SK-N-MC (cell line): ENCODE results near the gene DHPS.
"Not testable (repeated sequence)": the region's sequence is repeated elsewhere in the genome, so short reads cannot be mapped to it uniquely, and the experiment has no call there.

Source experiments
- DNase-seq: peaks from one replicate; pipeline ENCODE4 v3.0.0-alpha.2; 2011; ENCODE audit warnings: low read depth, low spot score
- H3K27ac ChIP-seq: fragments of 200-600 bp; sonication (generic); 2 replicates; pipeline ENCODE4 v1.5.1; 2016; ENCODE audit warnings: mixed run types
- H3K36me3 ChIP-seq: fragments of 200-600 bp; sonication (generic); 2 replicates; pipeline ENCODE4 v1.6.1; 2017; ENCODE audit warnings: antibody characterized with exemption, low read length, mixed read lengths; ENCODE audit not compliant: insufficient read depth
- H3K4me3 ChIP-seq: fragments of 200-600 bp; sonication (generic); 2 replicates; pipeline ENCODE4 v1.5.1; 2016
- H3K9ac ChIP-seq: fragments of 200-600 bp; sonication (generic); 2 replicates; pipeline ENCODE4 v1.8.0; 2017; ENCODE audit warnings: mixed run types, mixed read lengths; ENCODE audit not compliant: insufficient read length
- H3K9me3 ChIP-seq: fragments of 200-600 bp; sonication (generic); 2 replicates; pipeline ENCODE4 v1.6.1; 2017; ENCODE audit warnings: low read depth, mild to moderate bottlenecking, antibody characterized with exemption, low read length, moderate library complexity, mixed read lengths
- EZH2 ChIP-seq: fragments of 200-600 bp; sonication (generic); IDR thresholded peaks from one replicate; pipeline ENCODE4 v1.6.1; 2017; ENCODE audit warnings: antibody characterized with exemption
- FOXP2 ChIP-seq: optimal IDR thresholded peaks from 2 replicates; pipeline ENCODE3; 2011; ENCODE audit warnings: mild to moderate bottlenecking, moderate library complexity; ENCODE audit not compliant: insufficient read depth; ENCODE audit errors: extremely low read length, control extremely low read depth
- POLR2AphosphoS5 ChIP-seq: IDR thresholded peaks from 2 replicates; pipeline ENCODE4 v1.6.1; 2012; ENCODE audit warnings: mild to moderate bottlenecking, low read depth, low read length, borderline replicate concordance

DHPS gene

DNA sequence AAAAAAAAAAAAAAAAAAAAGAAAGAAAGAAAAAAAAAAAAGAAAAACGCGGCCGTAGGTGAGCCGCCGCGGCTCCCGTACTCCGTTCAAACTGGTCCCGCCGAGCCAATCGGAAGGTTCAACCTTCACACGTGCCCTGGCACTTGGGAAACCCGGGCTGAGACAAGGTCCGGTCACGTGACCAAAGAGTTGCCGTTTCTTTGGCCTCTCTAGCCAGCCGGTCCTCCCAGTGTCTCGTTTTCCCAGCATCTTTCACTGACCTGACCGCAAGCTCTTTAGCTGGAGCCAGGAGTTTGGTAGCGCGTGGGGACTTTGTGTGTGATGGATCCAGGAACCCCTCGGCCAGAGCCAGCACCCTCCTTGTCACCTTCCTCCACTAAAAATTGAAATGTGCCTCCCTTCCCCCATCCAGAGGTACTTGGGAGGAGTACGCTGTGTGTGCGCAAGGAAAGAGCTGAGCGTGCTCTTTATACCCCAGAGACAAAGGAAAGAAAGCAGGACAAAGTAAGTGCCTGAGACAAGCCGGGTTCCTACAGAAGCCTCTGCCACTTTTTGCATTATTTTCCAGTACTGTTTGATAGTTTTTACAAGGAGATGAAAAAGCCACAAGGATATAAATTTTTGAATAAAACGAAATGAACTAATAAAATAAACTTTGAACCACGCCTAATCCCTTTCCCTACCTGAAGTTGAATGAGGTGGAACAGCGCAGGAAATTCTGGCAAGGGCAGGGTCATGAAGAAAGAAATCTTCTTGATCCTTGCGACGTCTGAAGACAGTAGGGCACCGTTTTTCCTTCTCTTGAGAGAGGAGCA is 41.1 kb upstream of the DHPS start:
- H3K9ac ChIP-seq, result peak overlapping the region; percentile 100
- peak overlapping the region; percentile 97 for H3K4me3 ChIP-seq
- peak; percentile 97 for DNase-seq
- TF ChIP-seq EZH2, result no peak
- TF ChIP-seq POLR2AphosphoS5, result peak; percentile 91
- peaks cover 29% of the 10 kb centered on the region for H3K36me3 ChIP-seq
- H3K9me3 ChIP-seq, result no peaks in the 10 kb centered on the region
- peak overlapping the region; percentile 92 for H3K27ac ChIP-seq

DNA sequence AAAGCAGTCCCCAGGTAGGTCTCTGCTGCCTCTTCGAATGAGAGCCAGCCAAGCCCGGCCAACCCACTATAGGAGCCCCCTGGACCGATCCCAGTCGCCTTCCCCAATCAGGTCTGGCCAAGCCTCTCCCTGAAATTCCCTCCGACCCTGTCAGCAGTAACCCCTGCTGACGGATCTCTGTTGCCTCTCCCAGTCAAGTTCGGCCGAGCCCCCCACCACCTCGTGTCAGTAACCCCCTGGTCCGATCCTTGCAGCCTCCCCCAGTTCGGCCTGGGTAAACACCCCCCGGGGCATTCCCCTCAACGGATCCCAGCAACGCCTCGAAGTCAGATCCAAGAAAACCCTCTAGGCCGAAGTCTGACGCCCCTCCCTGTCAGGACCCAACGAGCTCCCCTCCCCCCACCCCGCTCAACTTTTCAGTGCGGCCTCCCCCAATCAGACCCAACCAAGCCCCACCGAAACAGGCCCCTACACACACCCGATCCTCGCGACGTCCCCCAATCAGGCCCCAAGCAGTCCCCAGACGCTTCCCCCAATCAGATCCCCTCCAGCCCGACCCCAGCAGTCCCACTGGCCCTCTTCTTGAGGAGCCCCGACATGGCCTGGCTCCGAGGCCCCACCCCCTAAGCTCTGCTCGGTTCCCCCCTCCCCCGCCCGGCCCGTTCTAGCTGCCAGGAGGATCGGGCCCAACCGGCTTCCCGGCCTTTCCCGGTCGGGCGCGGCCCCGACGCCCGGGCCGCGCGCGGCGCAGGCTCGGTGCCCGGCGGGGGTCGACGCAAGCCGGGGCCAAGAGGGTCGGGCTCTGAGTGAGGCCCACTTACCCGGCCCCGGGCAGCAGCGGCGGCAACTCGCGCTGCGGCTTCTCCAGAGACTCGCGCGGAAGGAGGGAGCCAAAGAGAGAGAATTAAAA is 40.2 kb upstream of the DHPS start:
- no peak for DNase-seq
- H3K27ac ChIP-seq, result peak overlapping the region; percentile 92
- no peak for TF ChIP-seq FOXP2
- TF ChIP-seq POLR2AphosphoS5, result peak; percentile 48; the same call in 1 of the 2 replicates

DNA sequence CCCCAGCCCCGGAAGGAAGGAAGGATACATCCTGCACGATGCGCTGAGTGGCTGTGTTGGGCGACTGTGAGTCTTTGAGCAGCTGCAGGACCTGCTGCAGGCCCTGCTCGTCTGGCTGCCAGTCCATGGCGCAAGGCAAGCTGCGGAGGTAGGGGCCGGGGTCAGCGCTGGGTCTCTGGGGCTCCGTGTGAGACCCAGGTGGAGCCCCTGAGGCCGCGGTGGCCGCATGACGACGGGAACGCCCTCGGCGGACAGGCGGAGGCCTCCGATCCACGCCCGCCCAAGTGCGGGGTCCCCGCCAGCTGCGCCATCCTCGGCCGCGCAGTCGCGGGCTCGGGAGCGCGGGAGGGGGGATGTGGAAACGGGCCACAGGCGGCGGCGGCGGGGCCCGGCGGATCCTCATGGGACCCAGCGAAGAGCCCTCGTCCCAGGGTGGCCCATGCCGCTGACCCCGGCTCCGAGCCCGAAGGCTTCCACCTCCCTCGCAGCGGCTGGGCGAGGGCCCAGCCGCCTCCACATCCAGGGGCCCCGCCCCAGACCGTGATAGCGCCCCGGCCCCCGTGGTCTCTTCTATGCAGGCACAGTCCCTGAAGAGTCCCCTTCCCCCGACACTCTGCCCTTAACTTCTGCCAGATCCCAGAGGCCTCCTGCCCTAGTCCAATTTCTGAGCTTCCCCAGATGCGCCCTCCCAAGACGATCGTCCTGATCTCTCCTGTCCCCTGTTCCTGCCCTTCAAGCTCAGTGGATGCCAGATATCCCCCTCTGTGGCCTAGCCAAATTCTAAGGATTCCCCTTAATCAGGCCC is 39.4 kb upstream of the DHPS start:
- peak overlapping the region; percentile 97 for H3K4me3 ChIP-seq
- TF ChIP-seq EZH2 (no peak), POLR2AphosphoS5 (no peak), FOXP2 (no peak)
- H3K36me3 ChIP-seq, result peaks cover 44% of the 10 kb centered on the region
- H3K9ac ChIP-seq, result peak overlapping the region; percentile 100
- no peak for DNase-seq
- H3K27ac ChIP-seq, result peak overlapping the region; percentile 92
- H3K9me3 ChIP-seq, result no peaks in the 10 kb centered on the region

More for the DNA sequence above, 40.2 kb upstream of the DHPS start:
- Histone ChIP-seq H3K36me3 (peaks cover 35% of the 10 kb centered on the region), H3K9ac (peak overlapping the region; percentile 100), H3K4me3 (peak overlapping the region; percentile 97), H3K9me3 (no peaks in the 10 kb centered on the region)

DNA sequence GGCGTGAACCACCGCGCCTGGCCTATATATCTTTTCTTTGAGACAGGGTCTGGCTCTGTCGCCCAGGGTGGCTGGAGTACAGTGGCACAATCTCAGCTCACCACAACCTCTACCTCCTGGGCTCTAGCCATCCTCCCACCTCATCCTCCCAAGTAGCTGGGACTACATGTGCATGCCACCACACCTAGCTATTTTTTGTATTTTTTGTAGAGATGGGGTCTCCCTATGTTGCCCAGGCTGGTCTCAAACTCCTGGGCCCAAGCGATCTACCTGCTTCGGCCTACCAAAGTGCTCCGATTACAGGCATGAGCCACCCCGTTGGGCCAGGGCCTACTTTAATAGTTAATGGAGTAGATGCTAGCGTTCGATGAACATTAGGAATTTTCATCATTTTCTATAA is 38.6 kb upstream of the DHPS start:
- no peak for DNase-seq
- Histone ChIP-seq H3K27ac (no peak overlapping the region), H3K9ac (no peak overlapping the region), H3K36me3 (peaks cover 52% of the 10 kb centered on the region), H3K4me3 (peak overlapping the region; percentile 97), H3K9me3 (no peaks in the 10 kb centered on the region)
- TF ChIP-seq FOXP2 (no peak), POLR2AphosphoS5 (no peak), EZH2 (no peak)

DNA sequence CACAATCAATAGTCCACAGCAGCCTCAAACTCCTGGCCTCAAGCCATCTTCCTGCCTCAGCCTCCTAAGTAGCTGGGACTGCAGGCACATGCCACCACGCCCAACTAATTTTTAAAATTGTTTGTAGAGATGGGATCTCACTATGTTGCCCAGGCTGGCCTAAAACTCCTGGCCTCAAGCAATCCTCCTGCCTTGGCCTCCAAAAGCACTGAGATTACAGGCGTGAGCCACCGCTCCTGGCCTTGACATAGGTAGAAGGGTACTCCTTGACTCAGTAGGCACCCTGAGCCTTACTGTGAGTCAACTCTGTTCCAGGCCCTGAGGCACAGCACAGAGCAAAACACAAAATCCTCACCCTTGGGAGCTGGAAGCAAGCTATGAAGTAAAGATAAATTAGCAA is 34.2 kb upstream of the DHPS start:
- no peak overlapping the region for H3K9ac ChIP-seq
- no peak overlapping the region for H3K4me3 ChIP-seq
- DNase-seq, result no peak
- H3K9me3 ChIP-seq, result no peaks in the 10 kb centered on the region
- peaks cover 86% of the 10 kb centered on the region for H3K36me3 ChIP-seq
- no peak overlapping the region for H3K27ac ChIP-seq
- no peak for TF ChIP-seq EZH2
- no peak for TF ChIP-seq FOXP2
- TF ChIP-seq POLR2AphosphoS5, result no peak

DNA sequence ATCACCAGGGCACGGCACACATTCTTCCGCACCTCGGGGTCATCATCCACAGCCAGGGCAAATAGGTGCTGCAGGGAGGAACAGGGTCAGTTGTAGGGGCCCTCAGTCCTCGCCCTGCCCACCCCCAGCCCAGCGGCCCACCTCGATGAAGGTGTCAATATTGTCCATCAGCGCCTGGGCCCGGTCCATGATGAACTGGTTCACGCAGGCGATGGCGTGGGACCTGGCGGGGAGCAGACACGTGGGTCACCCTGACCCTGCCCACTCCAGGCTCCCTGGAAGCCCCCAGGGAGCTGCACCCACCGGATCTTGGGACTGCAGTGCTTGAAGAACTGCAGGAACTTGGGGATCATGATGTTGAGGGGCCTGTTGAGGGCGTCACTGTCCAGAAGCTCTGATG is 33.4 kb upstream of the DHPS start:
- no peak overlapping the region for H3K9ac ChIP-seq
- H3K27ac ChIP-seq, result no peak overlapping the region
- H3K9me3 ChIP-seq, result no peaks in the 10 kb centered on the region
- H3K4me3 ChIP-seq, result no peak overlapping the region
- TF ChIP-seq POLR2AphosphoS5, result no peak
- no peak for TF ChIP-seq EZH2
- no peak for TF ChIP-seq FOXP2
- no peak for DNase-seq
- peaks cover 85% of the 10 kb centered on the region for H3K36me3 ChIP-seq

DNA sequence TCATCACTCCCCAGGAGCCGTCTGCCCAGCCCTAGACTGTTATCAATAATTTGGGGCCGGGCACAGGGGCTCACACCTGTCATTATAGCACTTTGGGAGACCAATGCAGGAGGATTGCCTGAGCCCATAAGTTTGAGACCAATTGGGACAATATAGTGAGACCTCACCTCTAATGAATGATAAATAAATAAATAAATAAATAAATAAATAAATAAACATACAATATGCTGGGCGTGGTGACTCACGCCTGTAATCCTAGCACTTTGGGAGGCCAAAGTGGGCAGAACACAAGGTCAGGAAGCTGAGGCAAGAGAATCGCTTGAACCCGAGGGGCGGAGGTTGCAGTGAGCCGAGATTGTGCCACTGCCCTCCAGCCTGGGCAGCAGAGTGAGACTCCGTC is 31.6 kb upstream of the DHPS start:
- not testable (repeated sequence) for H3K9ac ChIP-seq, H3K4me3 ChIP-seq, DNase-seq, H3K9me3 ChIP-seq, H3K27ac ChIP-seq
- H3K36me3 ChIP-seq, result peaks cover 89% of the 10 kb centered on the region

DNA sequence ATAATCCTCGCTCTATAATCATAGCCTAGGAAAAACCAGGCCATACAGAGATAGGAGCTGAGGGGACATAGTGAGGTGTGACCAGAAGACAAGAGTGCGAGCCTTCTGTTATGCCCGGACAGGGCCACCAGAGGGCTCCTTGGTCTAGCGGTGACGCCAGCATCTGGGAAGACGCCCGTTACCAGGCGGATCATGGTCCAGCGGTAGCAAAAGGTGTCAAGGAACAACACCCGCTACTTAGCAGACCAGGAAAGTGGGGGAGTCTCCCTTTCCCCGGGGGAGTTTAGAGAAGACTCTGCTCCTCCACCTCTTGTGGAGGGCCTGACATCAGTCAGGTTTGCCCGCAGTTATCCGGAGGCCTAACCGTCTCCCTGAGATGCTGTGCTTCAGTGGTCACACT is 30.4 kb upstream of the DHPS start:
- peaks cover 83% of the 10 kb centered on the region for H3K36me3 ChIP-seq
- DNase-seq, H3K9ac ChIP-seq: not testable (repeated sequence)

More for the DNA sequence above, 30.4 kb upstream of the DHPS start:
- not testable (repeated sequence) for H3K4me3 ChIP-seq, H3K9me3 ChIP-seq, H3K27ac ChIP-seq
